Stimulated activated naive CD8-positive, alpha-beta T cell treated with anti-CD3 and anti-CD28 coated beads, Interleukin-15, amount 100 ng/mL, for 72 hours (primary cell): ENCODE measurements around the gene SCAMP2.
A peak's percentile ranks its signal among the peaks of the same experiment; 100 is the strongest.

Experiments
- ATAC-seq: fragments of 150-1000 bp; cut with Tn5 transposase; 2 replicates; pipeline ENCODE4 v1.10.0; 2021; ENCODE audit warnings: mild to moderate bottlenecking, moderate library complexity
- DNase-seq, 2 donors: peaks; one replicate each; pipeline ENCODE4 v3.0.0; 2021 to 2022
- H3K27ac Mint-ChIP-seq, 2 donors: one replicate each; pipeline ENCODE4 v1.8.0; 2022; ENCODE audit warnings: mild to moderate bottlenecking in 2 of 2, mixed read lengths in 2 of 2, moderate library complexity in 2 of 2
- H3K27me3 Mint-ChIP-seq: one replicate; pipeline ENCODE4 v1.8.0; 2022; ENCODE audit warnings: mixed read lengths
- H3K4me1 Mint-ChIP-seq: one replicate; pipeline ENCODE4 v1.8.0; 2022; ENCODE audit warnings: mild to moderate bottlenecking, mixed read lengths
- H3K4me3 Mint-ChIP-seq, 2 donors: one replicate each; pipeline ENCODE4 v1.8.0; 2022; ENCODE audit warnings: mild to moderate bottlenecking in 2 of 2, mixed read lengths in 2 of 2, moderate library complexity in 1 of 2
- H3K9me3 Mint-ChIP-seq, 2 donors: one replicate each; pipeline ENCODE4 v1.8.0; 2022; ENCODE audit warnings: mixed read lengths in 2 of 2

The SCAMP2 gene

GRCh38 chr15:74795966-74796625, 77.1 kb downstream of the SCAMP2 start:
- DNase-seq (peak in 1 of 2 donors; percentile 57), ATAC-seq (peak; percentile 19)
- peak overlapping the region; percentile 56 to 57 for H3K4me3 Mint-ChIP-seq
- no peaks in the 10 kb centered on the region for H3K27me3 Mint-ChIP-seq
- H3K9me3 Mint-ChIP-seq = no peaks in the 10 kb centered on the region
- H3K27ac Mint-ChIP-seq = peak overlapping the region; percentile 83 to 90
- peaks cover 94% of the 10 kb centered on the region for H3K4me1 Mint-ChIP-seq

GRCh38 chr15:74794970-74795349, 78.2 kb downstream of the SCAMP2 start:
- DNase-seq (no peak), ATAC-seq (no peak)
- H3K9me3 Mint-ChIP-seq = no peaks in the 10 kb centered on the region
- peaks cover 96% of the 10 kb centered on the region for H3K4me1 Mint-ChIP-seq
- H3K27me3 Mint-ChIP-seq = no peaks in the 10 kb centered on the region
- H3K4me3 Mint-ChIP-seq = peak overlapping the region; percentile 55 to 58
- peak overlapping the region; percentile 89 to 96 for H3K27ac Mint-ChIP-seq

- DNase-seq = no peak
- H3K9me3 Mint-ChIP-seq = no peaks in the 10 kb centered on the region
- H3K27ac Mint-ChIP-seq = peak overlapping the region; percentile 87 to 96
- H3K4me1 Mint-ChIP-seq = peaks cover 96% of the 10 kb centered on the region
- ATAC-seq = peak; percentile 37
- H3K27me3 Mint-ChIP-seq = no peaks in the 10 kb centered on the region
- H3K4me3 Mint-ChIP-seq = peak overlapping the region; percentile 55 to 58
Measured at GRCh38 chr15:74794248-74794969, 78.8 kb downstream of the SCAMP2 start.
